GM21786 (cell line): ENCODE data around the gene PTGFRN.
"Not testable (repeated sequence)": the region's sequence is repeated elsewhere in the genome, so short reads cannot be mapped to it uniquely, and the experiment has no call there.

ENCODE experiments used
- ATAC-seq: cut with Tn5 transposase; IDR thresholded peaks from one replicate; pipeline ENCODE4 v1.9.1; 2021; ENCODE audit not compliant: unreplicated experiment

PTGFRN gene

GRCh38 chr1:116916002-116916401 is 6.3 kb downstream of the PTGFRN start:
- no peak for ATAC-seq

- no peak for ATAC-seq
Observed at GRCh38 chr1:116916533-116917445, 7.1 kb downstream of the PTGFRN start.

GRCh38 chr1:116918714-116919357 is 9.1 kb downstream of the PTGFRN start:
- ATAC-seq, result no peak

GRCh38 chr1:116919802-116920201 is 10.1 kb downstream of the PTGFRN start:
- no peak for ATAC-seq

DNA sequence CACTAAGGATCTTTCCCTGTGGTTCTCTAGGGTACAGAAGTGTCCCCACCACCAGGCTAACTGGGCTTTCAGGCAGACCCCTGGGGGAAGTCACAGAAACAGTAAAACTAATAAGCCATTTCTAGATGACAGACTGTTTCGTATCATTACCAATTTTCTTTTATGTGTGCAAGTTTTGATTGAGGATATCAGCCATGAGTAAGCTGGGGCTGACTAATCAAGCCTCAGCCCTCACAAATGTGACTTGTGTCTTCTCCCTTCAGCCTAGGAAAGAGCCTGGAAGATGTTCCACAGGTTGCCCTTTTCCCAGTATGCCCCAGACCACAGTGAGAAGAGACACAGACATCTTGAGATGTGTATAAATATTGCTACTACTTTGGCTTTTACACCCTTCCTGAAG is 10.5 kb downstream of the PTGFRN start:
- ATAC-seq, result no peak

- no peak for ATAC-seq
Observed at GRCh38 chr1:116921301-116921885, 11.7 kb downstream of the PTGFRN start.

DNA sequence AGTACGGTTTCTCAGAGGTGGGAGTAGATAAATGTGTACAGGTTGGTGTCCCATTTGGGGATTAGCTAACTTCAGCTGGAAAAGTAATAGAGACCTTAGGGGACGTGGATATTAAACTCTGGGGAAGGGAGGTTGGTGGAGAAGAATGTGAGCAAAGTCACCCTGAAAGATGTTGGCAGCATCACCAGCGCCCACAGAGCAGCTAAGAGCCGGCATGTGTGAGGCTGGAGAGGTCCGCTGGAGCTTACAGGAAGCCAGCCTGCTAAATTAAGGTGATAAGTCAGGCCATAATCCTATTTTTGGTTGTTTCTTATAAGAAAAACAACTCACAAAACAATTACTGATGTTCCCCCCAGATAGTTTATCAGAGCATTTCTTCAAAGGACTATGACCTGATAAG is 12.2 kb downstream of the PTGFRN start:
- no peak for ATAC-seq

- no peak for ATAC-seq
Observed at GRCh38 chr1:116923421-116923820, 13.7 kb downstream of the PTGFRN start.

DNA sequence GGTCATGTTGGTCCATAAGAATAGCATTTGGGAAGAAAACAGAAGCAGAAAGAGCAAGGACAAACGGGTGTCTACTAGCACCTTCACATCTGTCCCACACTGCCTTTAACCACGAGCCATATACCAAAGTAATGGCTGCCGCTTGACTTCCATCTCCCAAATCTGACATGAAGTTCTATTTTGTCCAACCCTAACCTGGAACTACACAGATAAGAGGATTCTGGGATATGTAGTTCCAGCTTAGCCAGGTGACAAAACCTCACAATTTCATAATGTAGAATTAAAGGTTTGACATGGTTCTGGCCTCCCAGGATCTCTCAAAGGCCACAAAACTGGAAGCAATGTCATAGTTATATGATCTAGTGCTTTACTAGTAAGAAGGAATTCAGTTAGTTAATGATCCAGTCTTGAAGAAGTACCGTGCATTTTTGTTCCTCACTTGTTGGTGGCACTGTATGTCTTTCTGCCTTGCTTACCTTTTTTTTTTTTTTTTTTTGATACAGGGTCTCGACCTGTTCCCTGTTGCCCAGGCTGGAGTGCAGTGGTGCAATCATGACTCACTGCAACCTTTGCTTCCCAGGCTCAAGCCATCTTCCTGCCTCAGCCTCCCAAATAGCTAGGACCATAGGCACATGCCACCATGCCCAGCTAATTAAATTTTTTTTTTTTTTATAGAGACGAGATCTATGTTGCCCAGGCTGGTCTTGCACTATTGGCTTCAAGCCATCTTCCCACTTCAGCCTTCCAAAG is 17.5 kb downstream of the PTGFRN start:
- no peak for ATAC-seq

DNA sequence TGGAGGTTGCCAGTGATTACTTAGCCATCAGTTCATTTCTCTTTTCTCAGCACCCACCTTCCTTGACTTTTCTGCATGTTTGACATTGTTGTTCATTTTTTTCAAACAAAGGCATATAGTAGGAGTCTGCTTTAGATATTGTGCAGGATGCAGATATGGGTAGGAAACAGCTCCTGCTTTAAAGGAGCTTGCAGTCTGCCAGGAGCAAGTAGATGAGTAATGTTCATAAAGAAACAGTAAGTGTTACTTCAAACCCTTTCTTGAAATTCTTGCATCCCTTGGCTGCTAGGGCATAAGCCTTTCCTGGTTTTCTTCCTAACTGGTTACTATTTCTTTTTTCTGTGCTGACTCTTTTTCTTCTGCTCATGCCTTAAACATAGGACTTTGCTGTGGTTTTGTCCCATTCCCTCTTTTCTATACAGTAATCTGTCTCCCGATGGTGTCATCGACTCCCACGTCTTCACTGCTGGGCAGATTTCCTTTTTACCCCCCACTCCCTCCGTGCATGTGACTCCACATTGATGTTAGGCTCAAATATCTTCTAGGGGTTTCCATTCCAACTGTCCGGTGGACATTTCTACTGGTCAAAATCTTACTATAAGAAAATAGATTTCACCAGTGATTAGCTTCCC is 20.4 kb downstream of the PTGFRN start:
- ATAC-seq, result no peak

DNA sequence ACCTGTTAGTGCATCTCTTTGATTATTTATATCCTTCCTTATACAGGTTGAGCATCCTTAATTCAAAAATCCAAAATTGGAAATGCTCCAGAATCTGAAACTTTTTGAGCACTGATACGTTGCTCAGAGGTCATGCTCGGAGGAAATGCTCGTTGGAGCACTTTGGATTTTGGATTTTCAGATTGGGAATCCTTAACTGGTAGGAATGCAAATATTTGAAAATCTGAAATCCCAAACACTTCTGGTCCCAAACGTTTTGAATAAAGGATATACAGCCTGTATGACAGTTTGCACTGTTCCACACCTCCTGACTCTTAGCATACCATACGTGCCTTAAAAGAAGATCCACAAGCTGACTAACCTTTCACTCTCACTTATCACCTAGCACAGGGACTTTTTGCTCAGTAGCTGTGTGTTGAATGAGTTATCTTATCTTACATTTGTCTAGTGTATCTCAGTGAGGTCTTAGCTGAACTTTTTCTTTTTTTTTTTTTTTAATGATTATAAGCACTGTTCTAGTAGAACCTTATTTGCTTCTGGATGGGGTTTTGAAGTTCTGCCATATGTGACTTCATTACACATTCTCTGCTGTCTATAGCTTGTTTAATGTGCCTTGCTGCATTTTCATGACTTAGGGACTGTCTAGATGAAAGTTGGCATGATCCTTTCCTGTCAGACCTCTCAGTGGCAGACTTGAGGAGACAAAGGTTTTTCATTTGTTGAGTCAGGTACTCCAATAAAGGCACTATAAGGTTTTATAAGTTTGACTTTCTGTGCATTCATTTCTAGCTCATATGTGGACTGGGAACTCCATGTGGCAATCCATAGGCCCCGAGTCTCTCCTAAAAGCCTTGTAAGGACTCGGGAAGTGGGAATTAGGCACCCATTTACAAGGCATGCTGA is 21.6 kb downstream of the PTGFRN start:
- no peak for ATAC-seq

GRCh38 chr1:116933606-116934515 is 24.1 kb downstream of the PTGFRN start:
- no peak for ATAC-seq

DNA sequence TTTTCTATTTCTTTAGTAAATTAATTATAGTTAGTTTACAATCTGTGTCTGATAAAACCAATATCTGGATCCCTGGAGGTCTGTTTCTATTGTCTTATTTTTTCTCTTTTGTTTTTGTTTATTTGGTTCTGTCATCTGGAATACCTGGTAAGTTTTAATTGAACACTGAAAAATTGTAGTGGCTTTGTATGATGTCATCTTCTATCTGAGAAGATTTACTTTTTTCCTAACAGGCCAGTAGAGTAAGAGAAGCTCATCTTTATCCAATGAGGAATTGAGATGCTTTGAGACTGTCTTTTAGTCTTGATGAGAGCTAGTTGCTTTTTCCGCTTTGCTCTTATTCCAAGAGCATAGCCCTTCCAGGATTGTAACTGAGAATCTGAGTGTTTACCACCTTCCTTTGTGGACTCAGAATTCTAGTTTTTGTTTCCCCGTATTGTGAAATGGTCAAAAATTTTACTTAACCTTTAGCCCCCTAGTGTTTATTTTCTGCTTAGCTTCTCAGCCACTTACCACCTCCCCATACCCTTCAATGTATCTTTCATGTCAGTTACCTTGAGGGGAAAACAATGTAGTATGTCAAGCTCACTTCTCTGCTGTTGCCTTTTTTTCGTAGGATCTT is 25.0 kb downstream of the PTGFRN start:
- ATAC-seq, result no peak

DNA sequence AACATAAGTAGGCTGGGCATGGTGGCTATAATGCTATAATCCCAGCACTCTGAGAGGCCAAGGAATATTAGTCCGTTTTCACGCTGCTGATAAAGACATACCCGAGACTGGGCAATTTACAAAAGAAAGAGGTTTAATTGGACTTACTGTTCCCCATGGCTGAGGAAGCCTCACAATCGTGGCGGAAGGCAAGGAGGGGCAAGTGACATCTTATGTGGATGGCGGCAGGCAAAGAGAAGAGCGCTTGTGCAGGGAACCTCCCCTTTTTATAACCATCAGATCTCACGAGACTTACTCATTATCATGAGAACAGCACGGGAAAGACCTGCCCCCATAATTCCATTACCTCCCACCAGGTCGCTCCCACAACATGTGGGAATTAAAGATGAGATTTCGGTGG is 28.5 kb downstream of the PTGFRN start:
- no peak for ATAC-seq

DNA sequence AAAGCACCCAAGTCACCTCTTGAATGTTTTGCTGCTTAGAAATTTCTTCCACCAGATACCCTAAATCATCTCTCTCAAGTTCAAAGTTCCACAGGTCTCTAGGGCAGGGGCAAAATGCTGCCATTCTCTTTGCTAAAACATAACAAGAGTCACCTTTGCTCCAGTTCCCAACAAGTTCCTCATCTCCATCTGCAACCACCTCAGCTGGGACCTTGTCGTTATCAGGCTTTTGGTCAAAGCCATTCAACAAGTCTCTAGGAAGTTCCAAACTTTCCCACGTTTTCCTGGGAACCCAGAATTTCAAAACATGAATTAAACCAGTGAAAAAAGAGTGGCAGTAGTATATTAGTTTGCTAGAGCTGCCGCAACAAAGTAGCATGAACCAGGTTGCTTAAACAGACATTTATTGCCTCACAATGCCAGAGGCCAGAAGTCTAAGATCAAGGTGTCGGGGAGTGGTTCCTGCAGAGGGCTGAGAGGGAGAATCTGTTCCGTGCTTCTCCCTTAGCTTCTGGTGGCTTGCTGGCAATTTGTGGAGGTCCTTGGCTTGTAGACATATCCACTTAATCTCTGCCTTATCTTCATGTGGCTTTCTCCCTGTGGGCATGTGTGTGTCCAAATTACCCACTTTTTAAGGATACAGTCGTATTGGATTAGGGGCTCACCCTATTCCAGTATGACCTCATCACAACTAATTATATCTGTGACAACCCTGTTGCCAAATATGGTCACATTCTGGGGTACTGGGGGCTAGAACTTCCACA is 30.2 kb downstream of the PTGFRN start:
- not testable (repeated sequence) for ATAC-seq

GRCh38 chr1:116940814-116941599 is 31.3 kb downstream of the PTGFRN start:
- ATAC-seq, result no peak

- no peak for ATAC-seq
Observed at GRCh38 chr1:116941670-116942069, 32.0 kb downstream of the PTGFRN start.
